Measurements from ENCODE around the gene MYO18B. TPM values are rescaled to one million over a fixed set of nuclear protein-coding genes. Genes with fewer than 3 reads are reported as not detected.

MYO18B gene
- total RNA-seq, 1 donor from 2014 or later = 0.07 TPM

GRCh38 chr22:25962711-25963110 lies 220.7 kb downstream of the MYO18B start:
- Histone ChIP-seq H3K27me3 (ENCODE audit: insufficient read depth, low read length) (no peaks in the 10 kb centered on the region), H3K36me3 (ENCODE audit: insufficient read depth, low read length) (no peaks in the 10 kb centered on the region), H3K9me3 (ENCODE audit: insufficient read depth, low read depth, low read length) (no peaks in the 10 kb centered on the region), H3K4me3 (ENCODE audit: insufficient read depth, low read depth, low read length) (no peak overlapping the region), H3K27ac (ENCODE audit: low read depth, low read length) (no peak overlapping the region), H3K9ac (ENCODE audit: low read length) (no peak overlapping the region), H3K79me2 (ENCODE audit: insufficient read depth, low read length) (no peaks in the 10 kb centered on the region), H3K4me1 (ENCODE audit: insufficient read depth, low read length) (no peaks in the 10 kb centered on the region), H2AFZ (ENCODE audit: low read depth, low read length) (no peak overlapping the region), H3K4me2 (ENCODE audit: low read length) (no peak overlapping the region), H4K20me1 (ENCODE audit: insufficient read depth, low read length) (no peaks in the 10 kb centered on the region)
- Mint-ChIP-seq H3K27ac (ENCODE audit: unreplicated experiment) (no peak overlapping the region), H3K36me3 (ENCODE audit: low read depth, unreplicated experiment) (no peaks in the 10 kb centered on the region), H3K4me3 (ENCODE audit: unreplicated experiment) (no peak overlapping the region), H3K9me3 (ENCODE audit: unreplicated experiment) (no peaks in the 10 kb centered on the region), H3K4me1 (ENCODE audit: low read depth, unreplicated experiment) (peaks cover 2% of the 10 kb centered on the region), H3K27me3 (ENCODE audit: low read depth, unreplicated experiment) (peaks cover 3% of the 10 kb centered on the region)
- TF ChIP-seq EZH2 (IDR thresholded peaks at IDR 0.05; ENCODE audit: insufficient read depth, low read length) (no peak), CTCF (IDR thresholded peaks at IDR 0.05; ENCODE audit: insufficient read depth, low read depth, low read length) (no peak)
- no peak for FAIRE-seq
- no peak for DNase-seq (ENCODE audit: low read depth)

- Histone ChIP-seq H3K4me3 (ENCODE audit: insufficient read depth, low read depth, low read length) (no peak overlapping the region), H4K20me1 (ENCODE audit: insufficient read depth, low read length) (no peaks in the 10 kb centered on the region), H3K9me3 (ENCODE audit: insufficient read depth, low read depth, low read length) (no peaks in the 10 kb centered on the region), H2AFZ (ENCODE audit: low read depth, low read length) (no peak overlapping the region), H3K79me2 (ENCODE audit: insufficient read depth, low read length) (no peaks in the 10 kb centered on the region), H3K27ac (ENCODE audit: low read depth, low read length) (no peak overlapping the region), H3K9ac (ENCODE audit: low read length) (no peak overlapping the region), H3K36me3 (ENCODE audit: insufficient read depth, low read length) (no peaks in the 10 kb centered on the region), H3K4me1 (ENCODE audit: insufficient read depth, low read length) (no peaks in the 10 kb centered on the region), H3K27me3 (ENCODE audit: insufficient read depth, low read length) (no peaks in the 10 kb centered on the region), H3K4me2 (ENCODE audit: low read length) (no peak overlapping the region)
- FAIRE-seq (no peak), DNase-seq (ENCODE audit: low read depth) (no peak)
- TF ChIP-seq EZH2 (IDR thresholded peaks at IDR 0.05; ENCODE audit: insufficient read depth, low read length) (no peak), CTCF (IDR thresholded peaks at IDR 0.05; ENCODE audit: insufficient read depth, low read depth, low read length) (no peak)
- Mint-ChIP-seq H3K9me3 (ENCODE audit: unreplicated experiment) (no peaks in the 10 kb centered on the region), H3K4me3 (ENCODE audit: unreplicated experiment) (no peak overlapping the region), H3K27ac (ENCODE audit: unreplicated experiment) (no peak overlapping the region), H3K27me3 (ENCODE audit: low read depth, unreplicated experiment) (no peaks in the 10 kb centered on the region), H3K4me1 (ENCODE audit: low read depth, unreplicated experiment) (peaks cover 2% of the 10 kb centered on the region), H3K36me3 (ENCODE audit: low read depth, unreplicated experiment) (no peaks in the 10 kb centered on the region)
These were observed 223.2 kb downstream of the MYO18B start for GRCh38 chr22:25964961-25965730.

GRCh38 chr22:25966448-25966913 lies 224.5 kb downstream of the MYO18B start:
- no peaks in the 10 kb centered on the region for H3K9me3 Mint-ChIP-seq (ENCODE audit: unreplicated experiment)
- no peak for DNase-seq (ENCODE audit: low read depth)
- H3K36me3 ChIP-seq (ENCODE audit: insufficient read depth, low read length) = no peaks in the 10 kb centered on the region
- no peaks in the 10 kb centered on the region for H3K4me1 ChIP-seq (ENCODE audit: insufficient read depth, low read length)
- H3K27ac ChIP-seq (ENCODE audit: low read depth, low read length) = no peak overlapping the region
- no peak overlapping the region for H2AFZ ChIP-seq (ENCODE audit: low read depth, low read length)
- no peaks in the 10 kb centered on the region for H3K36me3 Mint-ChIP-seq (ENCODE audit: low read depth, unreplicated experiment)
- no peak for FAIRE-seq
- no peaks in the 10 kb centered on the region for H4K20me1 ChIP-seq (ENCODE audit: insufficient read depth, low read length)
- H3K9me3 ChIP-seq (ENCODE audit: insufficient read depth, low read depth, low read length) = no peaks in the 10 kb centered on the region
- peaks cover 2% of the 10 kb centered on the region for H3K4me1 Mint-ChIP-seq (ENCODE audit: low read depth, unreplicated experiment)
- no peaks in the 10 kb centered on the region for H3K79me2 ChIP-seq (ENCODE audit: insufficient read depth, low read length)
- H3K27me3 Mint-ChIP-seq (ENCODE audit: low read depth, unreplicated experiment) = peaks cover 3% of the 10 kb centered on the region
- H3K9ac ChIP-seq (ENCODE audit: low read length) = no peak overlapping the region
- TF ChIP-seq EZH2 (IDR thresholded peaks at IDR 0.05; ENCODE audit: insufficient read depth, low read length) (no peak), CTCF (IDR thresholded peaks at IDR 0.05; ENCODE audit: insufficient read depth, low read depth, low read length) (no peak)
- H3K4me2 ChIP-seq (ENCODE audit: low read length) = no peak overlapping the region
- H3K4me3 ChIP-seq (ENCODE audit: insufficient read depth, low read depth, low read length) = no peak overlapping the region
- H3K27me3 ChIP-seq (ENCODE audit: insufficient read depth, low read length) = no peaks in the 10 kb centered on the region
- no peak overlapping the region for H3K4me3 Mint-ChIP-seq (ENCODE audit: unreplicated experiment)
- H3K27ac Mint-ChIP-seq (ENCODE audit: unreplicated experiment) = no peak overlapping the region

Measured in astrocyte (in vitro differentiated cells and primary cell).